ENCODE results near the gene ZNF486. TPM values are rescaled to one million over a fixed set of nuclear protein-coding genes. Genes with fewer than 3 reads are reported as not detected.
A peak's percentile ranks its signal among the peaks of the same experiment; 100 is the strongest.
"Not testable (repeated sequence)": the region's sequence is repeated elsewhere in the genome, so short reads cannot be mapped to it uniquely, and the experiment has no call there.

Gene ZNF486
- total RNA-seq, 2 experiments from 2014 or later: 15.5 to 16.1 TPM

DNA sequence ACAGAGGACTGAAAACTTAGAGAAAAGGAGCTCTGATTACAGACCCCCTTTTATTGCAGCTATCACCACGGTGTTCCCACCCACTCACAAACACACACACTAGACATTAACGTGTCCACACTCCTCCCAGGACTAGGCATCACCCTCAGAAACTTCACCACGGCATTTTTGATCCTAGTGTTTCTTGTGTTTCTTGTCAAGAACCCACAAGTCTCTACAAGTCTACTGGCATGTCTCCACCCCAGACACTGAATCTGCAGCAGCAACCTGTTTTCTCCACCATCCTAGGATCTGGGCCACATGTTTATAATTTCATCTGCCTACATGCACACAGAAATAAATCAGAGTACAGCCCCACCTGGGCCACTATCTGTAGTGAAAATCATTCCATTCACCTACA, 4.3 kb downstream of the ZNF486 start:
- POLR2A ChIA-PET: no interaction called here
- no peaks in the 10 kb centered on the region for H3K27me3 Mint-ChIP-seq
- ATAC-seq (ENCODE audit: low read depth) (no peak), DNase-seq (no peak)
- H3K36me3 Mint-ChIP-seq: peaks cover 67% of the 10 kb centered on the region
- no peak overlapping the region for H3K27ac Mint-ChIP-seq
- H3K9me3 Mint-ChIP-seq: peaks cover 18% of the 10 kb centered on the region
- H3K4me3 Mint-ChIP-seq: no peak overlapping the region
- H3K4me1 Mint-ChIP-seq: peaks cover 10% of the 10 kb centered on the region

DNA sequence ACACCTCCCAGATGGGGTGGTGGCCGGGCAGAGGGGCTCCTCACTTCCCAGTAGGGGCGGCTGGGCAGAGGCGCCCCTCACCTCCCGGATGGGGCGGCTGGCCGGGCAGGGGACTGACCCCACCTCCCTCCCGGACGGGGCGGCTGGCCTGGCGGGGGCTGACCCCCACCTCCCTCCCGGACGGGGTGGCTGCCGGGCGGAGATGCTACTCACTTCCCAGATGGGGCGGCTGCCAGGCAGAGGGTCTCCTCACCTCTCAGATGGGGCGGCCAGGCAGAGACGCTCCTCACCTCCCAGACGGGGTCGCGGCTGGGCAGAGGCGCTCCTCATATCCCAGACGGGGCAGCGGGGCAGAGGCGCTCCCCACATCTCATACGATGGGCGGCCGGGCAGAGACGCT, 8.8 kb downstream of the ZNF486 start:
- peaks cover 23% of the 10 kb centered on the region for H3K9me3 Mint-ChIP-seq

DNA sequence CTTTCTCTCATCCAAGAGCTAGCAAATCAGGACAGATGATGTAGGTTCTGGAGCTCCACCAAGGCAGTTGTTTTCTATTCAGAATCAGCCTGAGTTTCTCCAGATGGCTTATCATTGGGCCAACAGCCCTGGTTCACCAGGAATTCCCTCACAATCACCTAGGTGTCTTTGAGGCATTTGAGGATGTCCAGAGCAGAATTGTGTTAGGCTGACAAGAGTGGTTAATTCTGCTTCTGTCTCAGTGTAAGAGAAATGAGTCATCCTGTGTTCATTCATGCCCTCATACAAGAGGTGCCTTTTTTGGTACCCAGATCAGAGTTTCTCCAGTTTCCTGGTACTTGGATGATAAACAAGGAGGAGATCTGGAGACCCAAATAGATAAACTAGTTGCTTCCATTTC, 12.9 kb downstream of the ZNF486 start:
- H3K27me3 Mint-ChIP-seq; H3K4me1 Mint-ChIP-seq; ATAC-seq (ENCODE audit: low read depth); H3K4me3 Mint-ChIP-seq; POLR2A ChIA-PET; DNase-seq; H3K27ac Mint-ChIP-seq: not testable (repeated sequence)
- Mint-ChIP-seq H3K36me3 (peaks cover 65% of the 10 kb centered on the region), H3K9me3 (peaks cover 12% of the 10 kb centered on the region)

More for the DNA sequence above, 8.8 kb downstream of the ZNF486 start:
- POLR2A ChIA-PET; H3K4me1 Mint-ChIP-seq; ATAC-seq (ENCODE audit: low read depth); H3K4me3 Mint-ChIP-seq; DNase-seq; H3K27me3 Mint-ChIP-seq; H3K27ac Mint-ChIP-seq: not testable (repeated sequence)
- H3K36me3 Mint-ChIP-seq: peaks cover 78% of the 10 kb centered on the region

DNA sequence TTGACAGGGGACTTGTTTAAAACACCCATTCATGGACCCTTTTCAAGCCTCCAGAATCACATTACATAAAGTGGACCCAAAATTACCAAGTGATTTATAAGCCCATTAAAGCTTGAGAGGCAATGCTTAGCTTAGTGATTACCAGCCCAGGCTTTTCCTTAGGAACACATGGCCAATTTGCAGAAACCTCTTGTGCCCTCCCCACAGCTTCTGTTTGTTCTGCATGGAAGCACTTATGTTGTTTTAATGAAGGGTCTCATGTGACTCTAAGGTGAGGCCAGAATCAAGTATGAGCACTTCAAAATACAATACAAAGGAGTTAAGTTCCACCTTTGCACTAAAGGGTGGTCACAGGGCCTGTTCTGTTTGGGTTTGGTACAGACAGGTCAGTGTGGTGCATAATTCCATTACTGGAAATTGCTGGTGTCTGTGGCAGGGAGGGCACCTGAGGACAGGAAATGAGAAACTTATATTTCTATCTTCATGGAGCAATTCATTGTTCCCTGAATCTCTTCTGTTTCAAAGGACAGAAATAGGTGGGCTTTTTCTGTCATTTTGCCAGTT, 15.3 kb downstream of the ZNF486 start:
- H3K27me3 Mint-ChIP-seq: no peaks in the 10 kb centered on the region
- peaks cover 8% of the 10 kb centered on the region for H3K9me3 Mint-ChIP-seq
- H3K36me3 Mint-ChIP-seq: peaks cover 64% of the 10 kb centered on the region
- no peak overlapping the region for H3K27ac Mint-ChIP-seq
- no peak for DNase-seq
- POLR2A ChIA-PET: interaction anchor here (1.4 kb wide), 1 partner anchor 15 kb away, joined by 4 read pairs; the partner anchor contains the start of gene ZNF486
- no peak for ATAC-seq (ENCODE audit: low read depth)
- H3K4me3 Mint-ChIP-seq: no peak overlapping the region
- H3K4me1 Mint-ChIP-seq: no peaks in the 10 kb centered on the region

DNA sequence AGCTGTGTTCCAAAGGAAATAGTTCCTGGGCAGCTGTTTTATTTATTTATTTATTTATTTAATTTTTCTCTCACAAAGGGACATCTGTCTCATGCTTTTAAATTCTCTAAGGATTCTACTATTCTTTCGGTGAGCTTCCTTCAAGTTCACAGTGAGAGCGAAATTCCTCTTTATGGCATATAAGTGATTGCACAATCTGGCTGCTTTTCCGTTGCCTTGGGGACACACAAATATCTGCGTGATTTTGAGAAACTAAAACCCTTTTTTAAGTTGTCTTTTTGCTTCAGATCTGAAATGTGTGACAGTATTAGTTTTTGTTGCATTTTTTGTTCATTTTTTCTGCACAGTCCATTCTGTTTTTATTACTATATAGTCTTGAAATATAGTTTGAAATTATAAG, 19.2 kb downstream of the ZNF486 start:
- H3K27me3 Mint-ChIP-seq: no peaks in the 10 kb centered on the region
- DNase-seq: no peak
- no peak overlapping the region for H3K27ac Mint-ChIP-seq
- ATAC-seq (ENCODE audit: low read depth): no peak
- peaks cover 72% of the 10 kb centered on the region for H3K36me3 Mint-ChIP-seq
- H3K4me1 Mint-ChIP-seq: no peaks in the 10 kb centered on the region
- POLR2A ChIA-PET: no interaction called here
- H3K4me3 Mint-ChIP-seq: no peak overlapping the region
- peaks cover 17% of the 10 kb centered on the region for H3K9me3 Mint-ChIP-seq

DNA sequence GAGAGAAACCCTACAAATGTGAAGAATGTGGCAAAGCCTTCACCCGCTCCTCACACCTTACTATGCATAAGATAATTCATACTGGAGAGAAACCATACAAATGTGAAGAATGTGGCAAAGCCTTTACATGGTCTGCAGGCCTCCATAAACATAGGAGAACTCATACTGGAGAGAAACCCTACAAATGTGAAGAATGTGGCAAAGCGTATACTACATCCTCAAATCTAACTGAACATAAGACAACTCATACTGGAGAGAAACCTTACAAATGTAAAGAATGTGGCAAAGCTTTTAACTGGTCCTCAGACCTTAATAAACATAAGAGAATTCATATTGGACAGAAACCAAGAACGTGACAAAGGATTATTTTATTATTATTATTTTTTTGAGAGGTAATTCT, 30.7 kb downstream of the ZNF486 start:
- Mint-ChIP-seq H3K4me3 (no peak overlapping the region), H3K27ac (no peak overlapping the region), H3K9me3 (peaks cover 25% of the 10 kb centered on the region), H3K4me1 (no peaks in the 10 kb centered on the region), H3K27me3 (no peaks in the 10 kb centered on the region), H3K36me3 (peaks cover 66% of the 10 kb centered on the region)
- ATAC-seq (ENCODE audit: low read depth) (no peak), DNase-seq (no peak)
- POLR2A ChIA-PET: no interaction called here

DNA sequence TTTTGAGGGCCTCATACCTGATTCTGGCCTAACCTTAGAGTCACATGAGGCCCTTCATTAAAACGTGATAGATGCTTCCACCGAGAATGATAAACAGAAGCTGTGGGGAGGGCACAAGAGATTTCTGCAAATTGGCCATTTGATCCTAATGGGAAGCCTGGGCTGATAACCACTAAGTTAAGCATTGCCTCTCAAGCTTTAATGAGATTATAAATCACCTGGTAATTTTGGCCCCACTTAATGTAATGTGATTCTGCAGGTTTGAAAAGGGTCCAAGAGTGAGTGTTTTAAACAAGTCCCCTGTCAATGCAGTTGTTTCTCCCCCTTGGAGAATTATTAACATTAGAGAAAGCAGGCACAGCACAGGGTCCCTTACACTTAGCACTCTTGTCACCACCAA, 42.0 kb downstream of the ZNF486 start:
- POLR2A ChIA-PET: no interaction called here
- DNase-seq: no peak
- Mint-ChIP-seq H3K27ac (no peak overlapping the region), H3K4me3 (no peak overlapping the region), H3K27me3 (no peaks in the 10 kb centered on the region), H3K9me3 (peaks cover 14% of the 10 kb centered on the region), H3K4me1 (no peaks in the 10 kb centered on the region), H3K36me3 (peaks cover 54% of the 10 kb centered on the region)
- ATAC-seq (ENCODE audit: low read depth): no peak

DNA sequence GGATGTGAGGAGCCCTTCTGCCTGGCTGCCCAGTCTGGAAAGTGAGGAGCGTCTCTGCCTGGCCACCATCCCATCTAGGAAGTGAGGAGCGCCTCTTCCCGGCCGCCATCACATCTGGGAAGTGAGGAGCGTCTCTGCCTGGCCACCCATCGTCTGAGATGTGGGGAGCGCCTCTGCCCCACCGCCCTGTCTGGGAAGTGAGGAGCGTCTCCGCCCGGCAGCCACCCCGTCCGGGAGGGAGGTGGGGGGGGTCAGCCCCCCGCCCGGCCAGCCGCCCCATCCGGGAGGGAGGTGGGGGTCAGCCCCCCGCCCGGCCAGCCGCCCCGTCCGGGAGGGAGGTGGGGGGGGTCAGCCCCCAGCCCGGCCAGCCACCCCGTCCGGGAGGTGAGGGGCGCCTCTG, 47.4 kb downstream of the ZNF486 start:
- H3K27me3 Mint-ChIP-seq; H3K4me1 Mint-ChIP-seq; POLR2A ChIA-PET; H3K27ac Mint-ChIP-seq; DNase-seq; ATAC-seq (ENCODE audit: low read depth); H3K4me3 Mint-ChIP-seq: not testable (repeated sequence)
- Mint-ChIP-seq H3K9me3 (peaks cover 15% of the 10 kb centered on the region), H3K36me3 (peaks cover 40% of the 10 kb centered on the region)

DNA sequence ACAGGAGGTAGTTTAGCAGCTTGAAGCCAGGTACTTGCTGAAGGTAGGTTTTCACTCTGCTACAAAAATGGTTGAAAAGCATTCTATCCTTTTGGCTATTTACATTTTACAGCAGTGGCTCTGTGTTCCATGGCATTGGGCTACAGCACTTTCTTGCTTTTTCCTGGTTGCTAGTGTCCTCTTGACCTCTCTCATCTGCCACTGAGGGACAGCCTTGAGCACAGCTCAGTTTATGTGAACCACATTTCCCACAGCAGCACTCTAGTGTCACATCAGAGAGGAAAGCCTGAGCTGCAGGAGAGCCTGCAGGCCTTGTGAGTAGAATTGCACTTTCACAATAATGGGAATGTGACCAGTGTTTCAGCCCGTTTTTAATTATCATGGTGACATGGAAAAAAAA, 54.6 kb downstream of the ZNF486 start:
- H3K4me1 Mint-ChIP-seq; DNase-seq; POLR2A ChIA-PET; H3K4me3 Mint-ChIP-seq; H3K27ac Mint-ChIP-seq; ATAC-seq (ENCODE audit: low read depth); H3K27me3 Mint-ChIP-seq: not testable (repeated sequence)
- peaks cover 15% of the 10 kb centered on the region for H3K9me3 Mint-ChIP-seq
- H3K36me3 Mint-ChIP-seq: peaks cover 42% of the 10 kb centered on the region

DNA sequence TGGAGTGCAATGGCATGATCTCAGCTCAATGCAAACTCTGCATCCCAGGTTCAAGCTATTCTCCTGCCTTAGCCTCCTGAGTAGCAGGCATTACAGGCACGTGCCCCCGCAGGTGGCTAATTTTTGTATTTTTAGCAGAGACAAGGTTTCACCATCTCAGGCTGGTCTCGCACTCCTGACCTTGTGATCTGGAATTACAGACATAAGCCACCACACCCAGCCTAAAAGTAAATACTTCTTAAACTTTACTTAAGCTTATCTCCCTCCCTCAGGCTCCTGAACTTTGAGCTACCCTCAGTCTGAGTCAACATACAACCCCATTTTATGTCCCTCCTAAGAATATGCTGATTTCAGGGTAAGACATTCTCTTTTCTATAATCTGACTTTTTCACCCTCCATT, 66.1 kb downstream of the ZNF486 start:
- no peak overlapping the region for H3K27ac Mint-ChIP-seq
- DNase-seq (no peak), ATAC-seq (ENCODE audit: low read depth) (no peak)
- H3K36me3 Mint-ChIP-seq: peaks cover 83% of the 10 kb centered on the region
- H3K4me1 Mint-ChIP-seq: peaks cover 2% of the 10 kb centered on the region
- POLR2A ChIA-PET: interaction anchor here (0.6 kb wide), 1 partner anchor 17 kb away, joined by 3 read pairs; no protein-coding TSS in a partner anchor
- no peaks in the 10 kb centered on the region for H3K27me3 Mint-ChIP-seq
- no peak overlapping the region for H3K4me3 Mint-ChIP-seq
- H3K9me3 Mint-ChIP-seq: peaks cover 28% of the 10 kb centered on the region

DNA sequence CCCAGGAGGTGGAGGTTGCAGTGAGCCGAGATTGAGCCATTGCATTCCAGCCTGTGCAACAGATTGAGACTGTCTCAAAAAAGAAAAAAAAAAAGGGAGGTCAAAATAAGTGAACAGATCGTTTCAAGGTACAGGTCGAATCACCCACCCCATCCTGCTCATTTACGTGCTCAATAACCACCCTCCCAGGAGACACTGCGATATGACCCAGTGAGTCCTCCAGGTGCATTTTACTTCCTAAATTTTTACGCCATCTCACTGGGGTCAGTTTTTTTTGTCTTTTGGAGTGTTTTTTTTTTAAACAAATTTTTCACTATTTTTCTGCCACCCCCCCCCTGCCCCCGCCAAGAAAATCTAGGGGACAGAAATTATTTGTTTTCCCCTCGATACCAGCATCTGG, 68.1 kb downstream of the ZNF486 start:
- H3K4me3 Mint-ChIP-seq: no peak overlapping the region
- DNase-seq: no peak
- peaks cover 19% of the 10 kb centered on the region for H3K9me3 Mint-ChIP-seq
- H3K27ac Mint-ChIP-seq: no peak overlapping the region
- H3K4me1 Mint-ChIP-seq: peaks cover 5% of the 10 kb centered on the region
- peaks cover 72% of the 10 kb centered on the region for H3K36me3 Mint-ChIP-seq
- POLR2A ChIA-PET: no interaction called here
- no peak for ATAC-seq (ENCODE audit: low read depth)
- no peaks in the 10 kb centered on the region for H3K27me3 Mint-ChIP-seq

DNA sequence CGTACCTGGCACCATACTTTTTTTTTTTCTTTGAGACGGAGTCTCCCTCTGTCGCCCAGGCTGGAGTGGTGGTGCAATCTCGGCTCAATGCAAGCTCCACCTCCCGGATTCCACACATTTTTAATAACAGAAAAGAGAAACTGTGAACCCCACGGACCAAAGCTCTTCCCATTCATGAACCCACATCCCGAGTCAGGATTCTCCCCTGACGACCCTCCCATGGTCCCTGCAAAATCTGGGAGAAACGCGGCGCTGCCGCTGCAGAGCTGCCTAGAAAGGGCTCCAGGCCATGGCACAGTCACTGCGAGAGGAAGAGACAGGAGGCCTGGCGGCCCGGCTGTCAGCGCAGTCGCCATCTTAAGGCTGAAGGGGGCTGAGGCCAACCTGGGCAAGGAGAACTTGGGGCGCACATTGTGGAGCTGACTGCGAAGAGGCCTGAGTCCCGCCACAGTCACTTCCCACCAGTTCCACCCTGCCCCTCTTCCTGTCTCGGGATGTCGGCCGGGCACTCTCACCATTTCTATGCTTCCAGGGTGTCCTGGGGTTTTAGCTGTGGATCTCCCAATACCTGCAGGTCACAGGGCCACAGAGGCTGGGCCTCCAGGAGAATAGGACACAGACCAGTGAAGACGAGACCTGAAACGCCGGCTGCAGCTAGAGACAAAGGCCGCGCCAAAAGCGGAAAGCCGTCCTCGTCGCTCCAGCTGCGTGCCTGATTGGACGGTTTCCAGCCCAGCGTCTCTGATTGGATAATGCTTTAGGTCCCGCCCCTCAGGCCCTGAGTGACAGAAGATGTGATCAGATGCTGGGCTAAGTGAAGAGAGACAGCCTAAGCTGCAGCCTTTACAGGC, 71.0 kb downstream of the ZNF486 start:
- peak overlapping the region; percentile 98 for H3K27ac Mint-ChIP-seq
- peaks cover 47% of the 10 kb centered on the region for H3K36me3 Mint-ChIP-seq
- POLR2A ChIA-PET: interaction anchor here (0.6 to 3.6 kb wide), 20 partner anchors 8 to 1598 kb away, joined by 3 to 32 read pairs (median 5); partner anchors contain the start of genes ZNF101, ZNF14, ZNF253 and ZNF429
- peaks cover 5% of the 10 kb centered on the region for H3K4me1 Mint-ChIP-seq
- ATAC-seq (ENCODE audit: low read depth): peak; percentile 94
- H3K9me3 Mint-ChIP-seq: peaks cover 7% of the 10 kb centered on the region
- no peaks in the 10 kb centered on the region for H3K27me3 Mint-ChIP-seq
- H3K4me3 Mint-ChIP-seq: peak overlapping the region; percentile 99
- DNase-seq: peak; percentile 87

DNA sequence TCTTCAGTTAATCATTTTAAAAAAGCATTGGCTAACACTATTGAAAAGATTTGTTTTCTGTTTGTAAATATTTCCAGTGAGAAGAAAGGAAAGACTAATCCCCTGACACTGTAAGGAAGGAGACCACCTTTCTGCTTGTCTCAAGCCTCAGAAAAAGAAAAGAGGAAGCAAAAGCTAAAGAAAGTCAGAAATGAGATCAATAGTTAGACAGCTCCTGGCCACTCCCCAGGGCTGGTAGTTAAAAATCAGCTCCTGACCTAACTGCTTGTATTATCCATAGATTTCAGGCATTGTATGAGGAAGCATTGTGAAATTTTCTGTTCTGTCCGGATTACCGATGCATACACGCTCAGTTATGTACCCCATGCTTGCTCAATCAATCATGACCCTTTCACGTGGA, 76.6 kb downstream of the ZNF486 start:
- Mint-ChIP-seq H3K36me3 (peaks cover 13% of the 10 kb centered on the region), H3K4me3 (no peak overlapping the region), H3K4me1 (peaks cover 5% of the 10 kb centered on the region), H3K9me3 (peaks cover 11% of the 10 kb centered on the region), H3K27me3 (no peaks in the 10 kb centered on the region), H3K27ac (no peak overlapping the region)
- DNase-seq (no peak), ATAC-seq (ENCODE audit: low read depth) (no peak)
- POLR2A ChIA-PET: no interaction called here

DNA sequence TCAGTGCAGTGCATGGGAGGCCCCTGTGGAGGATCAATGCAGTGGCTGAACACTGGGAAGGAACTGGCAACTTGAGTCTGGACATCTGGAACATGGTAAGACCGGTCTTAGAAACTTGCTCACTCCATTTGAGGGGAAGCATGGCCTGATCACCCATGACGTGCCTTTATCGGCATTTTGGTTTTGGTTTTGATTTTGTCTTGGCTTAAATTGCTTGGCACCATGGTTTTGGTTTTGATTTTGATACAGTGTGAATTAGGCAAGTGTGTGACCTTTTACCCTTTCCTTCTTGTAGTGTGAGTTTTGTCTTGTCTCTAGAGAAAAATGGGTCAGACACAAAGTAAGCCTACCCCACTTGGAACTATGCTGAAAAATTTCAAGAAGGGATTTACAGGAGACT, 77.3 kb downstream of the ZNF486 start:
- peak overlapping the region; percentile 32 for H3K27ac Mint-ChIP-seq
- peaks cover 13% of the 10 kb centered on the region for H3K36me3 Mint-ChIP-seq
- H3K4me1 Mint-ChIP-seq: peaks cover 5% of the 10 kb centered on the region
- H3K9me3 Mint-ChIP-seq: peaks cover 11% of the 10 kb centered on the region
- ATAC-seq (ENCODE audit: low read depth): peak; percentile 36
- DNase-seq: no peak
- no peaks in the 10 kb centered on the region for H3K27me3 Mint-ChIP-seq
- POLR2A ChIA-PET: no interaction called here
- H3K4me3 Mint-ChIP-seq: no peak overlapping the region
